ENCODE data around the gene ATP13A3.

The ATP13A3 gene

DNA sequence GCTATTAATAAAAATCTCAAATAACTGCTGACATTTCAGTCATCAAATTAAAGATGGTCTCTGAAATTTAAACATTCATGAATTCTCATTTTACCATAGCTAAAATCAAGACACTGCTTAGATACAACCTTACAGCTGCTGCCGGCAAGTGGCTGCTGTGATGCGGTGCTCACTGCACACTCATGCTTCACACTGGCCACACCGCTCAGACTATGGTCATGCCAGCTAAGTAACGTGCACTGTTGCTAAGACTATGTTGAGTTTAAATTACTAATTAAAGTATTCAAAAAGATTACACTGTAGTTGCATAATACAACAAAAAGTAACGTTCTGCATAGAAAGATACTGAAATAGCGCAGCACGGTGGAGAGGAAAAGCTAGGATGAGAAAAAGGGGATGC lies 12.1 kb downstream of the ATP13A3 start:
- DNase-seq, result no peak

DNA sequence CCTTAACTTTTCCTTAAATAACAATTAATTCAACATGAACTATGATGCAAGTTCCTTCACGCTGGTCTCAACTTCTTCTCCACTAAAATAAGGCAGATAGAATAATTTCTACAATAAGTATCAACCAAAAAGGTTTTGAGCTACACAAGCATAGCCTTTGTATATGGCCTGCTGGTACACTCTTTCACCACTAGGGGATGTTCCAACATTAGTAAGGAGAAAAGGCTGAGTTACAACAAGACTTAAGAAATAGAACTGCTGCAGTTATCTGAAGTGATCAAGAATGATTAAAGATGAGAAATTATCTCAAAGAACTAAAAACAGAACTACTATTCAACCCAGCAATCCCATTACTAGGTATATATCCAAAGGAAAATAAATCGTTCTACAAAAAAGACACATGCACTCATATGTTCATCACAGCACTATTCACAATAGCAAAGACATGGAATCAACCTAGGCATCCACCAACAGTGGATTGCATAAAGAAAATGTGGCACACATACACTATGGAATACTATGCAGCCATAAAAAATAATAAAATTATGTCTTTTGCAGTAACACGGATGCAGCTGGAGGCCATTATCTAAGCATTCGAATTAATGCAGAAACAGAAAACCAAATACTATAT lies 14.4 kb downstream of the ATP13A3 start:
- DNase-seq, result peak; percentile 52

DNA sequence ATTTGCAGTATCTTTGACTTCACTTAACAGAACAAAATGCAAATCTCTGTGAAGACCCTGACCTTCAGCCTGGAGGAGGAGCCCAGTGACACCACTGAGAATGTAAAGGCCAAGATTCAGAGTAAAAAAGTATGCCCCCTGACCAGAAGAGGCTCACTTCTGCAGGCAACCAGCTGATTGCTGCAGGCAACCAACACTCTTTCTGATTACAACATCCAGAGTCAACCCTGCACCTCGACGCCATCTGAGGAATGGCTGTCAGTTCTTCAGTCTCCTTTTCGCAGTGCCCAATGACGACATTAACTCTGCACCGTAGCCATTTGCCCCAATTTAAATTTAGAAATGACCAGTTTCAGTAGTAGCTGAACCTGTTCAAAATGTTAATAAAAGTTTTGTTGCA lies 14.9 kb downstream of the ATP13A3 start:
- no peak for DNase-seq

DNA sequence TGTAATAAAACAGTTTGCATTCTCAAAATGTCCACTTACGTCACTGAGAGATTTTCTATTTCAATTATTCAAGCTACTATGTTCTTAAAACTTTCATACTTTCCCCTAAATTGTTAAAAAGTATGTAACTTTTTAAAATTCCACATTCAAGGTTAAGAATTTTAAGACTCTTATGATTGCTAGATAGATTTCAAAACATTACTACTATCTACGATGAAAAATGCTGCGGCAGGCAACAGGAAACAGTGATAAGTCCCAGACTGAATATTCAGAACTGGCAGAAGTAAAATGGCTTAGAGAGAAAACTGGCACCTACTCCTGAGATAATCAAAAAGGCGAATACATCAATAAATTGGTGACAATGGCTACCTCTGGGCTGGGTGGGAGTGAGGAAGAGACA lies 16.2 kb downstream of the ATP13A3 start:
- no peak for DNase-seq

DNA sequence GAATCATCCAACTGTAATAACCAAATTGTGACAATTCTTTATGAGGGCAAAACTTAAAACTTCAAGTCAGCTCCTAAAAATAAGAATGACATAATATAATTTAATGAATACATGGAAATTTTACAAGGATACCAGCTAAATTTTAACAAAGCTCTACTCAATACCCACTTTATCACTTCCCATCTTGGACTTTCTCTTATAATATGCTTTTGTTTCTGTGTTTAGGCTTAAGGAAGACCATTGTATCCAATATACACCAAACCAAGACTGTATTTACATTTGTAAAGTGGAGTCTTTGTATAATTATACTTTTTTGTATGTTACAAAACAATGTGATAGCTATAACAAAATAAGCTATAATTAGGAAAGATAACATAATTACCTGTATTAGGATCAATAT lies 16.8 kb downstream of the ATP13A3 start:
- DNase-seq, result no peak

DNA sequence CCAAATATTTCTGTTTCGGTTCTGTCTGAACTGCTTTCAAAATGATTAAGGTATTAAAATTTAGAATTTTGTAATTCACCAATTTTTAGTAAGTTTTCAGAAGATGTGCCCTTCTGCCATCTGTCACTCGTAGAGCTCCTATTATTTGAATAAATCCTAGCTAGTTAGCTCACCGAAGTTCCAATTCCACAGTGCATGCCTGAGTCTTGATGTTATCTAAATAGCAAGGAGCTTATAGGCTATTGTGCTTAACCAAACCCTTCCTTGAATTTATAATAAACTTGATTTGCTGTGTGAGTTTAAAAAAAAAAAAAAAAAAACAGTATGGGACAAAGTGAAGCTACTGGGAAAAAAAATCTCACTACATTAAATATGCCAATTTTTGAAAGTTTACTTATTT lies 18.7 kb downstream of the ATP13A3 start:
- DNase-seq, result no peak

DNA sequence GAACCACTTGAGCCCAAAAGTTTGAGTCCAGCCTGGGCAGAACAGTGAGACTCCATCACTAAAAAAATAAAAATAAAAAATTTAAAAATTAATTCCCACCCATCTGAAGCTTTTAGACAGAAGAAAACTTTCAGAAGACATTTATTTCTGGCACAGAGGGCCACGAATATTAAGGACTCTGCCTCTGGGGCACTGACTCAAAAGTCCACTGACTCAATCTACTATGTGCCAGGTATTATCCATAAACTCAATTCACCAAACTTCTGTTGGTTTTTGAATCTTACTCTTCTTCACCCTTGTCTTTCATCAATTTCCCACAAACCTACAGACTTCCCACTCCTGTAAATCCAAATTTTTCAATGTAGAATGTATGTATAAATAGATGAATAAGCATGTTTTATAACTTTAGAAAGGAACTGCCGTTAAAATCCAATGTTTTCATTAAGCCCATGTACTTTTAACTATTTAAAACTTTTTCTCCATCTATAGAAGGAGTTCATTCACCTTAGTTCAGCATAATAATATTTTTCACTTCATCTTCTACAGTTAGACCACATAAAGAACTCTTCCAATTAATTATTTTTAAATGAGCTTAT lies 19.9 kb downstream of the ATP13A3 start:
- DNase-seq, result no peak

DNA sequence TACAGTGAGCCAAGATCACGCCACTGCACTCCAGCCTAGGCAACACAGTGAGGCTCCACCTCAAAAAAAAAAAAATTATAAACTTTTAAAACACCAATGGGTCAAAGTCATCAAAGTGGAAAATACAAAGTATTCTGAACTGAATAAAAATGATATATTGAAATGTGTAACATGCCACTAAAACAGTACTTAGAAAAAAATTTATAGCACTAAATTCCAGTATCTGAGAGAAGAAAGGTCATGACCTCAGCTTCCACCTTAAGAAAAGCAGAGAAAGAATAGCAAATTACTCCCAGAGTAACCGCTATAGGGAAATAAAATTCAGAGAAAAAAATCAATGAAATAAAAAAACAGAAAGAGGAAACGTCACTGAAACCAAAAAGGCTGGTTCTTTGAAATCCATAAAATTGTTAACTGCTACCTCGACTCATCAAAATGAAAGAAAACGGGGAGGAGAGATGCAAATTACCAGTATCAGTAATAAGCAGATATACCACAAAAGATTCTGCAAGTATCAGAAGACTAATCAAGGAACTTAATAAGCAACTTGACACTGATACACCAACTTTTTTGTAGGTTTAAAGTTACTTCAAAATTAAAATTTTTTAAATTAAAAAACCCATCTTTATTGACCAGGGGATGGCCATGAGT lies 20.8 kb downstream of the ATP13A3 start:
- DNase-seq, result no peak

DNA sequence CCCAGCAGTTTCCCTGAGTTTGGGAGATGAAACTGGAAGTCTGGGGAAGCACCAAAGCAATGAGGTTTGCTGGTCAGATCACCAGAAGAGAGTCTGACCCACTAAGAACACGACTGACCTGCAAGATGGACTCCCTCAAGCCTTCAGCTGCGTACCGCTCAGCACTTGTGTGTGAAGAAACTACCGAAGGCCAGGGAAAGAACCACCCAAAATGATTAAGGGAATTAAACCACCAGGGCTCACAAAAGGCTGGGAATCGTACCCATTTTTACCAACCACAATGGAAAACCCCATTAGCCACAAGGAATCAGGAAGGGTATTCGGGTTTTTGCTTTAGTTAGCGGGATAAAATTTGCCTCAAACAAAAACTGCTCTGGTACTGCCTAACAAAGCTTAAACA lies 21.6 kb downstream of the ATP13A3 start:
- no peak for DNase-seq

DNA sequence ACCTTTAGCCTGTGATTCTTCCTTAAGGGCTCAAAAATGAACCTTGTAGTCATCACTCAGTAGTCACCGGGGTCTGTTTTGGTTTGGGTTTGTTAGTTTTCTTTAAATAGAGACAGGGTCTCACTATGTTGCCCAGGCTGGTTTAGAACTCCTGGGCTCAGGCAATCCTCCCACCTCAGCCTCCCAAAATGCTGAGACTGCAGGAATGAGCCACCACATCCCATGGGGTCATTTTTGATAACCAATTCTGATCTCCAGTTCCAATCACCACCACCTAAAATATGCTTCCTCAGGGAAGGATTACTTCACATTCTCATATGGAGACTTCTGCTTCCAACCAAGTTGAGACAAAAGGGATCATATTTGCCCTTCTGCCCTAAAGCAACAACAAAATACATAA lies 22.1 kb downstream of the ATP13A3 start:
- no peak for DNase-seq

DNA sequence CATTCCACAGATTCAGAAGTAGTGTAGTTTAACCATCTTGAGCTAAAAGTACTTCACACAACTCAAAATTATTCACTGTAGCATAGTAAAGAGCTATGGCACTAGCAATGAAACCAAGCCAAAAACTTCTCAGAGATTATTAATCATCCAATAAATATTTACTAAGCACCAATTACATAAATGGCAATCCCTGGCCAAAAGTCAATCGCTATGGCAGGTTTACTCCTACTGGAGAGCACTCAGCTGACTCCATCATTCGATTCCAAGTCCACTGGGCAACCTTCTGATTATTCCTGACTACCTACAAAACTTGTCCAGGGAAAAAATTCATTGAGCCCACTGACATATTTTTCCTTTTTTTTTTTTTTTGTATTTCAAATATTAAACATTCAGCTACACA lies 23.9 kb downstream of the ATP13A3 start:
- no peak for DNase-seq

DNA sequence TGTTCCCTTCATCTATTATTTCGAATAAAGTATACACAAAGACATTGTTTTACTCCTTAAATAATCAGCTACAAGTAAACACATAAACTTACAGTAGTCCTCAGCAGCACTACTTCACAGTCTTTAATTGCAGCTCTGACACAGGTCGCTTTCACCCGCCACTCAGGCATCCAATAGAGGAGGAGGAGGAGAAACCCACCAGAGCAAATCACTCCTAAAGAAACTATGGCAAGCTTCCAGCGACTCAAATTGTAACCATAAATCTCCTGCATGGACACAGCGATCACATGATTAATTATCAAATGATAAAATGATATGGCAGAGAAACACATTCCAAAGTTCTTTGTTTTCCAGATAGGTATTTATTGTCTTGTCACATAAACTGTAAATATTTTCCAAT lies 26.2 kb downstream of the ATP13A3 start:
- no peak for DNase-seq

DNA sequence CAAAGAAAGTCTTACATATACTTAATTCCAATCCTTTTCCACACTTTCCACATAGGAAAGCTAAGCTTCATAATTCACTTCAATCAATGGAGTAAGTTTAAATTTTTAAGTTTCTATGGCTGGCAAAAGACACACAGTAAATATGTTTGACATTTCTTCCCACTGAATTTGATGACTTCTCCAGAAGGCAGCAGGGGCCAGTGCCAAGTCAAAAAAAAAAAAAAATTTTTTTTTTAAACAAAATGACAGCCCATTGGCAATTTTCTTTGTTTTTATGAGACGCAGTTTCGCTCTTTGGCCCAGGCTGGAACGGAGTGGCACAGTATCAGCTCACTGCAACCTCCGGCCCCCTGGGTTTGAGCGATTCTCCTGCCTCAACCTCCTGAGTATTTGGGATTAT lies 28.7 kb downstream of the ATP13A3 start:
- DNase-seq, result no peak

DNA sequence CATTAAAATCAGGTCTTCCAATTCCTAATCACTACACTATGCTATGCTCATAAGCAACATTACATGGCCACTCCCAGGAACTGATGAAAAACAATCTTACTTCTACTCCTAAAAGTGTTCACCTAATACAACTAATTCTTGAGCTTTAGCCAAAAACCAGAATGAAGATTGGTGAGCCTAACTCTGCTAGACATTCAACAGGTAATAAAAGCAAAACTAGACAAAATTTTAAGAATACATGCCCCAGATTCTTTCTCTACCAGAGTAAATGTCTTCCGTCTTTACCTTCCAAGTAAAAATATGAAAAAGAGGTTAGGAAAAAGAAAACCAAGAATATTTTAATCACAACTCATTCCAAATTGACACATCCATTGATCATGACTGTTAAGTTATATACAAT lies 31.3 kb downstream of the ATP13A3 start:
- no peak for DNase-seq

DNA sequence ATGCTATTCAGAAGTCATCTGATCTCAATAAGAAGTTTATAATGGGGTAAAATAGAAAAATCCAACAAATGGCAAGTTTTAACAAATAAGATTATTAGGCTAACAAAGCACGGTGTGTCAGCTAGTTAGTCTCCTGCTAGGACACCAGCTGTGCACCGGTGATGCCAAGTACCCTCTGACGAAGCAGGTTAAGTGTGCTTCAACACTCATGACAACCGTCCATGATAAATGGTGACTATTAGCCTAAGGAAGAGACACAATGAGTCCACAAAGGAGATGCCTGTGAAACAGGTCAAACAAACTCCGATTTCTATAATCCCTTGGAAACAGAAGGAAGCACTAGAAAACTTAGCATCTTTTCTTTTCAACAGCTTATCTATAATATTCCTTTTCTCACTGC lies 36.5 kb downstream of the ATP13A3 start:
- no peak for DNase-seq

DNA sequence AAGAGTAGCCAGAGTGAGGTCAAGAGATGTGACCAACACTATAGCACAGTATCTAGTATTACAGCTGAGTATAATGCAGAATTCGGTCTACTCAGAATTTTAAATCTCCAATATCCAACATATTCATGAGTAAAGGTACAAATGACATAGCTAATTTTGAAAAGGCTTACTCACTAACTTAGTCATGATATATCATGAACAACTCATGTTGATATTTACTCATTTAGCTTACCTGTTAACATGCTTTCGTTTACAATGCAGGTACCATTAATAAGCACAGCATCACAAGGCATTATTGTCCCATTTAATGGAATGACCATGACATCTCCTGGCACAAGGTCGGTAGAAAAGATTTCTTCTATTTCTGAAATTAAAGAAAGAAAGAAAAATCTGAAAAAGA lies 36.9 kb downstream of the ATP13A3 start:
- DNase-seq, result no peak

DNA sequence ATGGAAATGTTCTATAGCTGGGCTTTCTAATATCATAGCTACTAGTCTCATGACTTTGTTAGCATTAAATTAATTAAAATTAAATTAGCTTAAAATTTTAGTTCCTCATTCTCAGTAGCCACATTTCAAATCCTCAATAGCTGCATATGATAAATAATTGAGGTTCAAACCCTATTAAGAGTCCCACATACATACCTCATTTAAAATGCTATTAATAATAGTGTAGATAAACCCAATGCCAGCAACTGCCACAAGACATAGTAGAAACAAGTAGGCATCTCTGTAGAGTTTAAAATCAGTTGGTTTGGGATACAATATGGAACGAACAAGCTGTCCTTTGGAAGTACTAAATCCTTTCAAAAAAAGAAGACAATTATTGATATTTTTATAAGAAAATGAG lies 39.1 kb downstream of the ATP13A3 start:
- no peak for DNase-seq

DNA sequence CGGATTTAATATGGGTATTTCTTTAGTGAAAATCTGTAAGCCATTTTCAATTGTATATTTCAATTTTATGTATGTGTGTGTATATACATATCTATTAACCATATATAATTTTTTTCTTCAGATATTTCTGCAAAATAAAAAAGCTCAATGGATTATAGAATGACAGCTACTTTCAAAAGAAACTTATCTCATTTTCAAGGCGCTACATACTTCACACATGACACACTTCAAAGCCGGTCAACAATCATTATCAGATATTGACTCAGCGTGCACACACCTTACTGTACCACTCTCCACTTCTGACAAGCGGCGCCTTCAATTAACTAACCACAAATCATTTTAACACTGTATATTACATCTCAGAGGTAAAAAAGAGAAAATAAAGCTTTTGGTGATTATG lies 39.6 kb downstream of the ATP13A3 start:
- DNase-seq, result no peak

DNA sequence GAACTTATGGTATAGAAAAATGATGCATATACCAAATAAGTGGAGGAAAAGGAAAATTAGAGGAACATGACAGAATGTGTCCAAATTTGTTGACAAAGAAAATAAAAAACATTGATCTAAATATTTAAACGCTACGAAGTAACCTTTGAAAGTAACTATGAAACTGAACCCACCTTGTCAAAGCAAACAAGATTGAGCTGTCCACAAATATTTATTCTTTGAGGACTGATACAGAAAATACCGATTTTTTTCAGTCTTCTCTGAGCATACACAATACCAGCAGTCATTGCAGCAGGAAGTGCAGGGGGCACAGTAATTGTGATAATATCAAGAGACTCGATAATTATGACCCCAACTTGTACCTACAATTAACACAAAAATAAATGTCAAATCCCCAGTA lies 40.0 kb downstream of the ATP13A3 start:
- no peak for DNase-seq

DNA sequence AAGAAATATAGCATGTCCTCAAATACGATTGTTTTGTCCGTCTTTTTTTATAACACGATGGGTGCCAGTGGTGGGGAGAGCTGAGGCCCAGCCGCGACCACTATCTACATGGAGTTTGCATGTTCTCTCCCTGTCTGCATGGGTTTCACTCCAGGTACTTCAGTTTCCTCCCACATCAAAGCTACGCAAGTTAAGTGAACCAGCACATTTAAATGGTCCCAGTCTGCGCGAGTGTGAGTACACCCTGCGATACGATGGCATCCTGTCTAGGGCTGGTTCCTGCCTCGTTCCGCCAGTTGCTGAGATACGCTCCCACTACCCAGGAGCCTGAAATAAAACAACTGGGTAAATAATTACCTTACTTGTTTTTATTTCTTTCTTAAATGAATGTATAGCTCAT lies 40.6 kb downstream of the ATP13A3 start:
- DNase-seq, result no peak

DNA sequence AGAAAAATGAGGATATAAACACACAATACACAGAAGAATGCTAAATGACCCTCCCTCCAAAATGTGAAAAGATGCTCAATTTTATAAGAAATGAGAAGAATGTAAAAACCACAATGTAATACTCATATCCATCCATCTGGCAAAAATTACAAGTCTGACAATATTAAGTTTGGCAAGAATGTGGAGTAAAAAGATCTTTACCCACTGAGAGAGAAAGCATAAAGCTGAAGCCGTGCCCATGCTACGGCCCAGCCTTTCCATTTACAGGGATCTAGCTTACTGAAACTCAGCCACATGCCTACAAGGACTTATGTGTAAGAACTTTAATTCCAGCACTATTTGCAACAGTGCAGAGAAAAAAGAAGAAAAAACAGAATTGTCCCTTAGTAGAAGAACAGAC lies 42.9 kb downstream of the ATP13A3 start:
- DNase-seq, result no peak

DNA sequence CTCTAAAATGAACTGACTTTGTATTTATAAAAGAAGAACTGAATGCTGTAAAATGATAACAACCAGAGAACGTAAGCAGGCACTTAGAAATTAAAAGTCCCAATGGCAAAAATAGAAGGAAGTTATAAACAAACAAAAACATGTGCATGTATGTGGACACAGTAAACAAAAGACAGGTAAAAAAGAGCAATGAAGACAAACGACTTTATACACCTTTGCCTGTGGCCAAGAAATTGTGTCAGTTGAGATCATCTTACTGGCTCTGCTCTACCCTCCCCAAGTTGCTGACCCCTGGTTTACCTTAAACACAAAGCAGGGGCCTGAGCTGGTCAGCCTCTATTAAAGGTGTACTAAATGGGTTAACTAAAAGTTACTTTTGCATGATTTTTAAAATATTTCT lies 46.0 kb downstream of the ATP13A3 start:
- no peak for DNase-seq

DNA sequence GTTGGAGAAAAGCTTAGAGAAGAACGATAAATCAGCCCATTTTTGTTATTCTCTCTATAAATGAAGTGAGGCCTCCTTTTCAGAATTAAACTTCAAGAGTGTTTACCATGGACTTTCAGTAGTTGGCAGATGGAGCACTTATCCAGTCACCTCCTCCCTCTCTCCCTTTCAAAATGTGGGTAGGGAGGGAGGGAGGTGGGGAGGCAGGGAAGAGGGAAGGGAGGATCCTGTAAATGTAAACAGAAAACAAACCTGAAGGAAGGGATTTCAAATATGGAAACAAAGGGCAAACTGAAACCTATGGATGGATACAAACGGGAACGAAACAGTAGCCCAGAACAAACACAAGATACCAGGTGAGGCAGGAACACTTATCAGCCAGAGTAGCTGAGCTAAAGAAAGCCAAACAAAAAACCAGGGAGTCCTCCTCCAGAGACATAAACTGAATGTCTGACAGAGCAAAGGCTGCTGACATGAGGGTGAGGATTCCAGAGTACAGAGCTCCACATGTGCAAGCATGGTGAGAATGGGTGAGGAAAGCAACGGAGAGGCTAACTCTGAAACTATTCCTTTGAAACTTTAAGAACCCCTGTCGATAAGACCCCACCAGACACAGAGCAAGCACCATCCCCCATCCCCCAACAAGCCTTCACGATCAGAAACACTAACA lies 46.8 kb downstream of the ATP13A3 start:
- DNase-seq, result no peak

DNA sequence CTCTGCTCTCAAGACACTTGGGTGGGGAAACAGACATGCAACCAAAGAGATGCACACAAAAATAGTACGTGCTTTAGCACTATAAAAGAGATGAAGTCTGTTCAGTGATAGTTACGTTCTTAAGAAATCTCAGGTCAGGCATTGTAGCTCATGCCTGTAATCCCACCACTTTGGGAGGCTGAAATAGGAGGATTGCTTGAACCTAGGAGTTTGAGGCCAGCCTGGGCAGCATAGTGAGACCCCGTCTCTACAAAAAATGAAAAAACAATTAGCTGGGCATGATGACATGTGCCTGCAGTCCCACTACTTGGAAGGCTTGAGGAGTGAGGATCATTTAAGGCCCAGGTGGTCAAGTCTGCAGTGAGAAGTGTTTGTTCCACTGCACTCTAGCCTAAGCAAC lies 52.3 kb downstream of the ATP13A3 start:
- no peak for DNase-seq

Data from NCI-H1694 (cell line).